AG09319 (cell line): Measurements from ENCODE around the gene ZNF652.
"Not testable (repeated sequence)": the region's sequence is repeated elsewhere in the genome, so short reads cannot be mapped to it uniquely, and the experiment has no call there.

Experiments
- DNase-seq: peaks from one replicate; pipeline ENCODE4 v3.0.0-alpha.2; 2010; ENCODE audit warnings: low read depth; ENCODE audit errors: extremely low read depth
- TF ChIP-seq, protein P1 (sequence below): IDR thresholded peaks from 2 replicates; pipeline ENCODE4 v1.5.1; 2011; ENCODE audit warnings: low read depth, mild to moderate bottlenecking, inconsistent platforms, low read length, moderate library complexity

The ZNF652 gene

DNA sequence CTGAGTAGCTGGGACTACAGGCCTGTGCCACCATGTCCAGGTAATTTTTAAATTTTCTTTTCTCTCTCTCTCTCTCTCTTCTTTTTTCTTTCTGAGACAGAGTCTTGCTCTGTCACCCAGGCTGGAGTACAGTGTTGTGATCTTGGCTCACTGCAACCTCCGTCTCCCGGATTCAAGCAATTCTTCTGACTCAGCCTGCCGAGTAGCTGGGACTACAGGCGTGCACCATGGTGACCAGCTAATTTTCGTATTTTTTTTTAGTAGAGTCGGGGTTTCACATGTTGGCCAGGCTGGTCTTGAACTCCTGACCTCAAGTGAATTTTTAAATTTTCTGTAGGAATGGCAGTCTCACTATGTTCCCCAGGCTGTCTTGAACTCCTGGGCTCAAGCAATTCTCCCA, 11.1 kb upstream of the ZNF652 start:
- TF ChIP-seq, protein P1, sequence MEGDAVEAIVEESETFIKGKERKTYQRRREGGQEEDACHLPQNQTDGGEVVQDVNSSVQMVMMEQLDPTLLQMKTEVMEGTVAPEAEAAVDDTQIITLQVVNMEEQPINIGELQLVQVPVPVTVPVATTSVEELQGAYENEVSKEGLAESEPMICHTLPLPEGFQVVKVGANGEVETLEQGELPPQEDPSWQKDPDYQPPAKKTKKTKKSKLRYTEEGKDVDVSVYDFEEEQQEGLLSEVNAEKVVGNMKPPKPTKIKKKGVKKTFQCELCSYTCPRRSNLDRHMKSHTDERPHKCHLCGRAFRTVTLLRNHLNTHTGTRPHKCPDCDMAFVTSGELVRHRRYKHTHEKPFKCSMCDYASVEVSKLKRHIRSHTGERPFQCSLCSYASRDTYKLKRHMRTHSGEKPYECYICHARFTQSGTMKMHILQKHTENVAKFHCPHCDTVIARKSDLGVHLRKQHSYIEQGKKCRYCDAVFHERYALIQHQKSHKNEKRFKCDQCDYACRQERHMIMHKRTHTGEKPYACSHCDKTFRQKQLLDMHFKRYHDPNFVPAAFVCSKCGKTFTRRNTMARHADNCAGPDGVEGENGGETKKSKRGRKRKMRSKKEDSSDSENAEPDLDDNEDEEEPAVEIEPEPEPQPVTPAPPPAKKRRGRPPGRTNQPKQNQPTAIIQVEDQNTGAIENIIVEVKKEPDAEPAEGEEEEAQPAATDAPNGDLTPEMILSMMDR, result no peak
- DNase-seq, result no peak

DNA sequence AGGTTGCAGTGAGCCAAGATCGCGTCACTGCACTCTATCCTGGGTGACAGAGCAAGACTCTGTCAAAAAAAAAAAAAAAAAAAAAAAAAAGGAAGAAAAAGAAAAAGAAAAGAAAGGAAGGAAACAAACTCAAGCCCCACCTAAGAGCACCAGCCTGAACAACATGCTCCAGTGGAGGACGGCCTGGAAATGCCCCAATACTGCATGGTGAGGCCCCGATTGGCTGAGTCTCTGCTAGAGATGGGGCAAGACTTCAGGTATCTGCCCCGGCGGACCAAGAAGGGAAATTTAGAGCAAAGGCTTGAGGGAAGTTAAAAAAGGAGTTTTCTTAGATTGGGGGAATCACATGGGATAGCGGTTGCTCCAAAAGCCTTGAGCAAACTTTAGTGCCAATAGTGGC, 10.4 kb upstream of the ZNF652 start:
- TF ChIP-seq, protein P1, result no peak
- DNase-seq, result no peak

DNA sequence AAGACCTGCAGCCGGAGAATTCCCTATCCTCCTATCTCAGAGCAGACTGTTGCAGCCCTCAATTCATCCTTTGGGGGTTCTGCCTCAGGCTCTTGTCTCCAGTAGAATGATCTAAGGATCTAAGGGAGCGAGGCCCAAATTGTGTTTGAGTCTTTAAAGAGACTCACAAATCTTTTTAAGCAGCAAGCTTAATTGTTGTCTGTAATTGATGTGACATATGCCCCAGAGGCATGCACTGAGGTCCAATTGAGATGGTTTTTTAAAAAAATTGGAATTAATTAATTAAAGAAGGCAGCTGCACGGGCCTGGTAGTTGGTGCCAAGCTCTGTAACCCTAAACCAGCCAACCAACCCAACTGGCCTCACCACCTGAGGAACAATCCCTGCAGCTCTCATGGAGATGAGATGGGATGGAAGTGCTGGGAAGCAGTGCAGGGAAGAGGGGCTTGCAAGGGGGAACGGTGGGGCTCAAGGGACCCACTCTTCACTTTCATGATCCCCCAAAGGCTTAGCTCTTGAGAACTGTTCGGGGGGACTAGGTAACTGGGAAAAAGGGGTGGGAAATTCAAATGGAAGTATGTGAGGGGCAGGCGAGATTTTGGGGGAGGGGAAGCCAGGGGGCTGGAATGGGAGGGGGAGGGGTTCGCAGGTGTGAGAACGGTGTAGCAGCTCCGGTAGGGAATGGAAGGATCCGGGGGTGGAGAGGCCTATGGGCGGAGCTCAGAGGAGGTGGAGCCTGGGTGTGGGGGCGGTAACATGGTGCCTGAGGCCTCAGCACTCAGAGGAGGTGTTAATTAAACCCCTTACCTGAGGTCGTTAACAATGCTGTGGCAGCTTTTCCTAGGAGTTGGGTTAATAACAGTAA, 9.2 kb upstream of the ZNF652 start:
- TF ChIP-seq, protein P1, result no peak
- DNase-seq, result no peak

DNA sequence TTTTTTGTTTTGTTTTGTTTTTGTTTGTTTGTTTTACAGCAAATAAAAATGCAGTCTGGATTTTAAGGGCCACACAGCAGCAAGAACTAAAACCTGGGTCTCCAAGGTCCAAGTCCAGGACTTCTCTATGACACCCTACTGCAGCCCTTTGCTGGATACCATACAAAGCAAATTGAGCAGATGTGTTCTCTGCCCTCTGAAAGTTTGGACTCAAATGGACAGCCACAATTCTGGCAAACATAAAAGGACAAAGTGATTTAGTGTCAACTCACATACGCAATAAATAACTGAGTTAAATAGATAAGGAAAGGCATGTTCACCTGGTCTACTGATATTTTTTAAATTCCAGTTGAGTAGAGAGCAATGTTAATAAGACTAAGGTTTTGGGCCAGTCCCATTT, 7.7 kb upstream of the ZNF652 start:
- no peak for DNase-seq
- TF ChIP-seq, protein P1, result no peak

DNA sequence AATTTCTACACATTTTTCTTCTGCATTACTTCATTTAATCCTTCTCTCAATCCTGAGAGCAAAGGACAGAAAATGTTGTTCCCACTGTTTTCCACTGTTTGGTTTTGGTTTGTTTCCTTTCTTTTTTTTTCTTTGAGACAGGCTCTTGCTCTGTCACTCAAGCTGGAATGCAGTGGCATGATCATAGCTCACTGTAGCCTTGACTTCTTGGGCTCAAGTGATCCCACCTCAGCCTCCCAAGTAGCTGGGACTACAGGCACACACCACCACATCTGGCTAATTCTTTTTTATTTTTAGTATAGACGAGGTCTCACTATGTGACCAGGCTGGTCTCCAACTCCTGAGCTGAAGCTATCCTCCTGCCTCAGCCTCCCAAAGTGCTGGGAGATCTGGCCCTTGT, 7.0 kb upstream of the ZNF652 start:
- DNase-seq, result no peak
- TF ChIP-seq, protein P1, result no peak

DNA sequence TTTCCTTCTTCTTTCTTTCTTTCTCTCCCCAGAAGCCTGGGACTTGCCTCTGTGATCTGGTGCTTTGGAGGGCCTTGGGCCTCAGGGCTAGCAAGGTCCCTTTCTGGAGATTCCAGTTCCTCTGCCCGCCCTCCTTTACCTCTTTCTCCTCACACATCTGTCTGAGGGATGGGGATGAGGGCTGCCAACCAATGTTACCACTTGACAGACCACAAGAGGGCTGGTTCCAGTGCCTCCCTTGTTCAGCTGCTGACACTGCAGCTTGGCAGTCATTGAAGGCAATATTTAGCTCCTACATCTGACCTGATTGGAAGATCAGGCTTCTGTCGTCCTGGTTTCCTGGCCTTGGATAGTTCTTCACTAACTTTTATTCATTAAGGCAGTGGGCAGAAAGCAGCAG, 3.6 kb upstream of the ZNF652 start:
- TF ChIP-seq, protein P1, result no peak
- DNase-seq, result no peak

DNA sequence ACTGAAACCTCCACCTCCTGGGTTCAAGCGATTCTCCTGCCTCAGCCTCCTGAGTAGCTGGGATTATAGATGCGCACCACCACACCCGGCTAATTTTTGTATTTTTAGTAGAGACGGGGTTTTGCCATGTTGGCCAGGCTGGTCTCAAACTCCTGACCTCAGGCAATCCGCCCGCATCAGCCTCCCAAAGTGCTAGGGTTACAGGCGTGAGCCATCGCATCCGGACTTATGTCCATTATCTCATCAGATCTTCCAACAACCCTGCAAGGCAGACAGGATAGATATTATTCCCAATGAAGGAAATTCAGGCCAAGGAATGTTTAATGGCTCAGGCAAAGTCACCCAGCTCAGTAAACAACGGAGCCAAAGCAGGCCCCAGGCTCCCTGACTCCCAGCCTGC, 3.1 kb upstream of the ZNF652 start:
- not testable (repeated sequence) for DNase-seq

DNA sequence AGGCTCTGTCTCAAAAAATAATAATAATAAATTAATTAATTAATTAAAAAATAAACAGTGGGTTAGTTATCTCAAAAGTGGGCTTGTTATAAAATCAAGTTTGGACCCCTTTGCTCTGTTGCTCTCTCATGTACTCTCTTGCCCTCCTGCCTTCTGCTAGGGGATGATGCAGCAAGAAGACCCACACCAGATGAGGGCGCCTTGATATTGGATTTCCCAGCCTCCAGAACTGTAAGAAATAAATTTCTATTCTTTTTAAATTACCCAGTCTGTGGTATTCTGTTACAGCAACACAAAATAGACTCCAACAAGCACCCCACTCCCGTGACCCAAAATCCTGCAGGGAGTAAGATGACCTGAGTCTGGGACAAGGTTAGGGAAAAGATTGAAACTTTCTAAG, 2.1 kb upstream of the ZNF652 start:
- DNase-seq, result no peak
- TF ChIP-seq, protein P1, result no peak
